Body of pancreas (tissue), 4 donors: ENCODE data around the gene FGF14. TPM values are rescaled to one million over a fixed set of nuclear protein-coding genes. Genes with fewer than 3 reads are reported as not detected.

Experiments used
- ATAC-seq: fragments of 150-250 bp; one replicate; pipeline ENCODE4 v1.9.1; 2016
- DNase-seq, 4 donors: peaks; one replicate each; pipeline ENCODE4 v3.0.0-alpha.2; 2019
- H3K27ac ChIP-seq, 4 donors: fragments of 200-600 bp; sonication (generic); 1 replicate in 3 of 4; 2 replicates in 1 of 4; pipeline versions ENCODE4 v1.5.1 to v1.6.1; 2016 to 2019; ENCODE audit warnings: mild to moderate bottlenecking in 1 of 4, mixed read lengths in 1 of 4, moderate library complexity in 1 of 4
- H3K27me3 ChIP-seq, 2 donors: fragments of 200-600 bp; sonication (generic); one replicate each; pipeline ENCODE4 v1.6.0; 2016; ENCODE audit warnings: mild to moderate bottlenecking in 1 of 2
- H3K36me3 ChIP-seq, 2 donors: fragments of 200-600 bp; sonication (generic); replicated peaks in 1 of 2; 2 replicates each; pipeline ENCODE4 v1.5.1; 2016; ENCODE audit warnings: low read depth in 2 of 2; ENCODE audit not compliant: insufficient read depth in 1 of 2
- H3K4me1 ChIP-seq: fragments of 200-600 bp; sonication (generic); one replicate; pipeline ENCODE4 v1.6.0; 2016
- H3K4me3 ChIP-seq, 2 donors: fragments of 200-600 bp; sonication (generic); 1 replicate in 1 of 2; 2 replicates in 1 of 2; pipeline ENCODE4 v1.5.1; 2016 to 2019
- H3K9me3 ChIP-seq, 3 donors: fragments of 200-600 bp; sonication (generic); 1 replicate in 2 of 3; 2 replicates in 1 of 3; pipeline ENCODE4 v1.5.1; 2016
- CTCF ChIP-seq, 7 experiments: fragments of 450-650 bp in 4 of 7; fragments of 200-600 bp in 3 of 7; sonication (generic) in 3 of 7; IDR thresholded peaks; one replicate each; pipeline ENCODE4 v1.5.1; 2016 to 2019; ENCODE audit warnings: antibody characterized with exemption in 7 of 7
- POLR2A ChIP-seq, 3 donors: fragments of 450-650 bp; IDR thresholded peaks; one replicate each; pipeline ENCODE4 v1.6.1; 2016; ENCODE audit warnings: antibody characterized with exemption in 3 of 3, mild to moderate bottlenecking in 2 of 3
- WGBS, 2 donors: methylation state at CpG; one replicate each; pipeline ENCODE4 v1.1.5; 2017; 5-methylcytosine and 5-hydroxymethylcytosine counted together
- intact Hi-C: fragments of 100-400 bp; cut with DNase I; formaldehyde crosslinking; loops from one replicate; pipeline ENCODE4 v1.15.1; 2023
- total RNA-seq, 2 donors: library from RNA; depleted of rRNA; stranded (reverse); fragments of >200 nt; gene quantifications; one replicate each; pipeline ENCODE4 v1.1.0, GENCODE V29; 2016

FGF14 gene
- total RNA-seq, 2 donors from 2014 or later, result under 0.01 to 0.52 TPM

GRCh38 chr13:101930331-101930730, 471.5 kb downstream of the FGF14 start:
- no peaks in the 10 kb centered on the region for H3K36me3 ChIP-seq
- DNase-seq, result no peak
- H3K9me3 ChIP-seq, result no peaks in the 10 kb centered on the region
- TF ChIP-seq CTCF (IDR thresholded peaks at IDR 0.05), result no peak
- no peaks in the 10 kb centered on the region for H3K4me1 ChIP-seq
- H3K27ac ChIP-seq, result no peak overlapping the region
- no peak for ATAC-seq
- WGBS, 2 donors, result 37 to 49% methylated on average over 2 of the region's 2 CpGs
- no peak overlapping the region for H3K4me3 ChIP-seq
- intact Hi-C loops, result no loop called here
- H3K27me3 ChIP-seq, result no peaks in the 10 kb centered on the region

- 49 to 51% methylated on average over 2 of the region's 2 CpGs for WGBS, 2 donors
- Histone ChIP-seq H3K4me1 (no peaks in the 10 kb centered on the region), H3K27ac (no peak overlapping the region), H3K36me3 (no peaks in the 10 kb centered on the region), H3K9me3 (no peaks in the 10 kb centered on the region), H3K27me3 (no peaks in the 10 kb centered on the region), H3K4me3 (no peak overlapping the region)
- no peak for ATAC-seq
- DNase-seq, result no peak
- TF ChIP-seq CTCF (IDR thresholded peaks at IDR 0.05) (no peak), POLR2A (IDR thresholded peaks at IDR 0.05) (no peak)
- intact Hi-C loops, result no loop called here
Observed at GRCh38 chr13:101925731-101926130, 476.1 kb downstream of the FGF14 start.

- Histone ChIP-seq H3K36me3 (no peaks in the 10 kb centered on the region), H3K27ac (no peak overlapping the region), H3K27me3 (peaks cover 0 to 5% of the 10 kb centered on the region in 2 donors), H3K4me3 (no peak overlapping the region), H3K9me3 (no peaks in the 10 kb centered on the region), H3K4me1 (peaks cover 8% of the 10 kb centered on the region)
- 2 to 3% methylated on average over 24 of the region's 24 CpGs for WGBS, 2 donors
- ATAC-seq (no peak), DNase-seq (no peak)
- TF ChIP-seq POLR2A (IDR thresholded peaks at IDR 0.05) (no peak), CTCF (IDR thresholded peaks at IDR 0.05) (no peak)
- intact Hi-C loops, result no loop called here
Observed at GRCh38 chr13:101919541-101920181, 482.2 kb downstream of the FGF14 start.

- TF ChIP-seq CTCF (IDR thresholded peaks at IDR 0.05) (no peak), POLR2A (IDR thresholded peaks at IDR 0.05) (peak in 2 of 3 donors; percentile 10 to 12)
- no peak overlapping the region for H3K27ac ChIP-seq
- peaks cover 0 to 5% of the 10 kb centered on the region in 2 donors for H3K27me3 ChIP-seq
- peaks cover 8% of the 10 kb centered on the region for H3K4me1 ChIP-seq
- DNase-seq, result peak in 2 of 4 donors; percentile 18 to 20
- WGBS, 2 donors, result 6 to 7% methylated on average over 14 of the region's 14 CpGs
- peak; percentile 21 for ATAC-seq
- no peaks in the 10 kb centered on the region for H3K9me3 ChIP-seq
- intact Hi-C loops, result no loop called here
- no peak overlapping the region for H3K4me3 ChIP-seq
- no peaks in the 10 kb centered on the region for H3K36me3 ChIP-seq
Observed at GRCh38 chr13:101917833-101918661, 483.8 kb downstream of the FGF14 start.
